WI38 (cell line): ENCODE measurements around the gene EIF3K.
"Not testable (repeated sequence)": the region's sequence is repeated elsewhere in the genome, so short reads cannot be mapped to it uniquely, and the experiment has no call there.

Experiments used
- H3K4me3 ChIP-seq: 2 replicates; pipeline ENCODE4 v1.5.1; 2011; ENCODE audit warnings: low read depth, mild to moderate bottlenecking, control low read depth, low read length
- CTCF ChIP-seq: IDR thresholded peaks from 2 replicates; pipeline ENCODE4 v1.5.1; 2012; ENCODE audit warnings: low read depth, mild to moderate bottlenecking, control low read depth, low read length

Gene EIF3K

GRCh38 chr19:38583985-38584305 lies 35.0 kb upstream of the EIF3K start:
- no peak for TF ChIP-seq CTCF
- H3K4me3 ChIP-seq: no peak overlapping the region

GRCh38 chr19:38587562-38587961 lies 31.4 kb upstream of the EIF3K start:
- TF ChIP-seq CTCF: no peak
- H3K4me3 ChIP-seq: no peak overlapping the region

GRCh38 chr19:38588041-38588440 lies 30.9 kb upstream of the EIF3K start:
- no peak for TF ChIP-seq CTCF
- H3K4me3 ChIP-seq: no peak overlapping the region

GRCh38 chr19:38592940-38593339 lies 26.0 kb upstream of the EIF3K start:
- H3K4me3 ChIP-seq: no peak overlapping the region
- no peak for TF ChIP-seq CTCF

- no peak overlapping the region for H3K4me3 ChIP-seq
- TF ChIP-seq CTCF: no peak
Observed at GRCh38 chr19:38596057-38596981, 22.7 kb upstream of the EIF3K start.

- H3K4me3 ChIP-seq: no peak overlapping the region
- no peak for TF ChIP-seq CTCF
Observed at GRCh38 chr19:38597075-38597474, 21.9 kb upstream of the EIF3K start.

- no peak overlapping the region for H3K4me3 ChIP-seq
- TF ChIP-seq CTCF: no peak
Observed at GRCh38 chr19:38599722-38600121, 19.3 kb upstream of the EIF3K start.

GRCh38 chr19:38602856-38603255 lies 16.1 kb upstream of the EIF3K start:
- H3K4me3 ChIP-seq: not testable (repeated sequence)
